Panc1 (cell line): ENCODE data around the gene TMEM175. TPM values are rescaled to one million over a fixed set of nuclear protein-coding genes. Genes with fewer than 3 reads are reported as not detected.

Experiments used
- ATAC-seq: fragments of 200-7000 bp; cut with Tn5 transposase; 2 replicates; pipeline ENCODE4 v1.9.1; 2020; ENCODE audit warnings: mild to moderate bottlenecking, moderate library complexity
- BruUV-seq: library from RNA; stranded (reverse); fragments of 400-500 nt; replicated peaks from 2 replicates; lab custom pipeline; 2021; lab: Mats Ljungman, UMichigan
- CTCF ChIA-PET: fragments of 300-600 bp; sonication (Branson Sonifier 250); formaldehyde crosslinking; loops from one replicate; lab custom pipeline; 2022; ENCODE audit warnings: antibody characterized with exemption; lab: Charles Lee
- POLR2A ChIA-PET: fragments of 300-600 bp; sonication (Branson Sonifier 250); formaldehyde crosslinking; loops from one replicate; lab custom pipeline; 2022; ENCODE audit warnings: antibody characterized with exemption; lab: Charles Lee
- DNase-seq: peaks from one replicate; pipeline ENCODE4 v3.0.0-alpha.2; 2010; ENCODE audit warnings: low read depth, low spot score
- H3K27ac ChIP-seq: 2 replicates; pipeline ENCODE4 v1.5.1; 2011; ENCODE audit warnings: mild to moderate bottlenecking, low read length, inconsistent platforms
- H3K27me3 ChIP-seq: fragments of 200-500 bp; sonication (Bioruptor generic); 2 replicates; pipeline ENCODE4 v1.6.0; 2014; ENCODE audit warnings: low read length, inconsistent platforms; ENCODE audit not compliant: control insufficient read depth, insufficient read depth
- H3K36me3 ChIP-seq: fragments of 200-500 bp; sonication (Bioruptor generic); 2 replicates; pipeline ENCODE4 v1.5.1; 2014; ENCODE audit warnings: inconsistent platforms, mild to moderate bottlenecking, low read length, moderate library complexity; ENCODE audit not compliant: control insufficient read depth, insufficient read depth
- H3K4me1 ChIP-seq: 2 replicates; pipeline ENCODE4 v1.5.1; 2011; ENCODE audit warnings: inconsistent platforms, mild to moderate bottlenecking, low read length, moderate library complexity; ENCODE audit not compliant: control insufficient read depth, insufficient read depth
- H3K4me3 ChIP-seq, 2 experiments: 2 replicates each; pipeline ENCODE4 v1.5.1; 2011 to 2012; ENCODE audit warnings: low read depth in 2 of 2, low read length in 2 of 2, mild to moderate bottlenecking in 2 of 2, inconsistent platforms in 1 of 2, moderate library complexity in 1 of 2
- H3K9me3 ChIP-seq: fragments of 200-500 bp; sonication (Bioruptor generic); 2 replicates; pipeline ENCODE4 v1.5.1; 2014; ENCODE audit warnings: low read depth, mild to moderate bottlenecking, inconsistent platforms, low read length, moderate library complexity; ENCODE audit not compliant: control insufficient read depth, insufficient read depth
- CTCF ChIP-seq: fragments of 450-650 bp; IDR thresholded peaks from 2 replicates; pipeline ENCODE4 v1.5.1; 2017; ENCODE audit warnings: mild to moderate bottlenecking
- POLR2AphosphoS5 ChIP-seq: IDR thresholded peaks from 2 replicates; pipeline ENCODE4 v1.6.1; 2012; ENCODE audit warnings: mild to moderate bottlenecking, low read depth, low read length, moderate library complexity
- REST ChIP-seq, 2 experiments: IDR thresholded peaks; 2 replicates each; pipeline ENCODE4 v1.6.1; 2011 to 2012; ENCODE audit warnings: low read depth in 2 of 2, control low read depth in 1 of 2, low read length in 1 of 2, mild to moderate bottlenecking in 1 of 2, moderate library complexity in 1 of 2; ENCODE audit not compliant: insufficient read depth in 1 of 2
- SIN3A ChIP-seq: IDR thresholded peaks from 2 replicates; pipeline ENCODE4 v1.6.1; 2012; ENCODE audit warnings: low read depth, mild to moderate bottlenecking, low read length, moderate library complexity, borderline replicate concordance; ENCODE audit not compliant: insufficient read depth
- TCF7L2 ChIP-seq: IDR thresholded peaks from 2 replicates; pipeline ENCODE4 v1.6.1; 2011; ENCODE audit warnings: mild to moderate bottlenecking, low read depth, low read length, inconsistent platforms
- in situ Hi-C: cut with HindIII; loops from 2 replicates; pipeline ENCODE4 v1.10.0; 2016; ENCODE audit warnings: low sequenced_read_pairs, low pct_unique_long_range_greater_than_20kb
- intact Hi-C: fragments of 100-400 bp; cut with micrococcal nuclease; formaldehyde crosslinking; loops from one replicate; pipeline ENCODE4 v1.10.0; 2022; ENCODE audit not compliant: unreplicated experiment
- total RNA-seq: library from RNA; stranded (reverse); gene quantifications from one replicate; pipeline ENCODE4 v1.2.1, GENCODE V29; 2021; ENCODE audit not compliant: unreplicated experiment

The TMEM175 gene
- total RNA-seq, 1 experiment from 2014 or later = 21.8 TPM

GRCh38 chr4:906339-907102 is 25.7 kb upstream of the TMEM175 start:
- no peak for TF ChIP-seq TCF7L2
- no peak for TF ChIP-seq POLR2AphosphoS5
- TF ChIP-seq SIN3A = no peak
- CTCF ChIA-PET = no interaction called here
- DNase-seq (no peak), ATAC-seq (no peak)
- POLR2A ChIA-PET = no interaction called here
- Histone ChIP-seq H3K27me3 (no peaks in the 10 kb centered on the region), H3K36me3 (no peaks in the 10 kb centered on the region), H3K27ac (no peak overlapping the region), H3K4me1 (no peaks in the 10 kb centered on the region), H3K4me3 (no peak overlapping the region), H3K9me3 (no peaks in the 10 kb centered on the region)
- in situ Hi-C loops (no loop called here), intact Hi-C loops (no loop called here)
- no TSS peak for BruUV-seq

GRCh38 chr4:907103-907400 is 25.2 kb upstream of the TMEM175 start:
- Histone ChIP-seq H3K9me3 (no peaks in the 10 kb centered on the region), H3K4me1 (no peaks in the 10 kb centered on the region), H3K36me3 (no peaks in the 10 kb centered on the region), H3K4me3 (no peak overlapping the region), H3K27ac (no peak overlapping the region), H3K27me3 (no peaks in the 10 kb centered on the region)
- TF ChIP-seq POLR2AphosphoS5 = no peak
- TF ChIP-seq REST (IDR thresholded peaks at IDR 0.05; ENCODE audit: insufficient read depth in 1 of 2, low read depth in 2 of 2, low read length in 1 of 2) = no peak
- no peak for TF ChIP-seq TCF7L2
- TF ChIP-seq SIN3A = no peak
- no peak for TF ChIP-seq CTCF
- BruUV-seq = no TSS peak
- in situ Hi-C loops = no loop called here
- no peak for ATAC-seq
- ChIA-PET CTCF (no interaction called here), POLR2A (no interaction called here)
- DNase-seq = no peak
- intact Hi-C loops = no loop called here

- BruUV-seq = no TSS peak
- in situ Hi-C loops (no loop called here), intact Hi-C loops (no loop called here)
- H3K27me3 ChIP-seq = no peaks in the 10 kb centered on the region
- no peaks in the 10 kb centered on the region for H3K4me1 ChIP-seq
- H3K36me3 ChIP-seq = 0 out of 2 replicates have a peak, but pooled peaks cover 2% of the 10 kb centered on the region
- CTCF ChIA-PET = no interaction called here
- DNase-seq = no peak
- H3K27ac ChIP-seq = no peak overlapping the region
- POLR2A ChIA-PET = no interaction called here
- no peak for ATAC-seq
- H3K4me3 ChIP-seq = no peak overlapping the region
- TF ChIP-seq POLR2AphosphoS5 = no peak
- no peak for TF ChIP-seq CTCF
- no peak for TF ChIP-seq TCF7L2
- TF ChIP-seq REST (IDR thresholded peaks at IDR 0.05; ENCODE audit: insufficient read depth in 1 of 2, low read depth in 2 of 2, low read length in 1 of 2) = no peak
- TF ChIP-seq SIN3A = no peak
- no peaks in the 10 kb centered on the region for H3K9me3 ChIP-seq
Observed at GRCh38 chr4:907691-908425, 24.4 kb upstream of the TMEM175 start.
